Measurements from ENCODE around the gene RUSF1.
"Not testable (repeated sequence)": the region's sequence is repeated elsewhere in the genome, so short reads cannot be mapped to it uniquely, and the experiment has no call there.

Gene RUSF1

GRCh38 chr16:31507929-31508705 lies at the start of gene RUSF1:
Gene RUSF1 (minus strand): TSS chr16:31508391. CDS start chr16:31508373, 18 bp downstream.
- no peak for DNase-seq

GRCh38 chr16:31542763-31543162 lies 34.6 kb upstream of the RUSF1 start:
- no peak for DNase-seq

- not testable (repeated sequence) for DNase-seq
Observed at GRCh38 chr16:31539762-31540161, 31.6 kb upstream of the RUSF1 start.

GRCh38 chr16:31538243-31538598 lies 30.0 kb upstream of the RUSF1 start:
- not testable (repeated sequence) for DNase-seq

- no peak for DNase-seq
Observed at GRCh38 chr16:31537362-31538242, 29.4 kb upstream of the RUSF1 start.

GRCh38 chr16:31536804-31537361 lies 28.7 kb upstream of the RUSF1 start:
- no peak for DNase-seq

GRCh38 chr16:31535737-31536136 lies 27.5 kb upstream of the RUSF1 start:
- DNase-seq = no peak

- no peak for DNase-seq
Observed at GRCh38 chr16:31532896-31533295, 24.7 kb upstream of the RUSF1 start.

- no peak for DNase-seq
Observed at GRCh38 chr16:31532120-31532519, 23.9 kb upstream of the RUSF1 start.

- no peak for DNase-seq
Observed at GRCh38 chr16:31531096-31531495, 22.9 kb upstream of the RUSF1 start.

- no peak for DNase-seq
Observed at GRCh38 chr16:31530405-31530804, 22.2 kb upstream of the RUSF1 start.

GRCh38 chr16:31529937-31530312 lies 21.7 kb upstream of the RUSF1 start:
- no peak for DNase-seq

- DNase-seq = no peak
Observed at GRCh38 chr16:31529108-31529936, 21.1 kb upstream of the RUSF1 start.

GRCh38 chr16:31528523-31529107 lies 20.4 kb upstream of the RUSF1 start:
- no peak for DNase-seq

- DNase-seq = no peak
Observed at GRCh38 chr16:31527734-31528274, 19.6 kb upstream of the RUSF1 start, which contains the start of gene AHSP. Gene AHSP (plus strand): TSS chr16:31527900. CDS start chr16:31528140, 240 bp downstream.

- DNase-seq = no peak
Observed at GRCh38 chr16:31525113-31525512, 16.9 kb upstream of the RUSF1 start.

GRCh38 chr16:31523768-31524167 lies 15.6 kb upstream of the RUSF1 start:
- not testable (repeated sequence) for DNase-seq

GRCh38 chr16:31522071-31522470 lies 13.9 kb upstream of the RUSF1 start:
- no peak for DNase-seq

- no peak for DNase-seq
Observed at GRCh38 chr16:31521368-31521767, 13.2 kb upstream of the RUSF1 start.

- no peak for DNase-seq
Observed at GRCh38 chr16:31519759-31520431, 11.7 kb upstream of the RUSF1 start.

GRCh38 chr16:31517800-31518402 lies 9.7 kb upstream of the RUSF1 start:
- no peak for DNase-seq

Measured in 8988T (cell line).